Middle frontal gyrus (tissue), 1 donor: ENCODE results near the gene IREB2.
"Not testable (repeated sequence)": the region's sequence is repeated elsewhere in the genome, so short reads cannot be mapped to it uniquely, and the experiment has no call there.

Experiments used
- DNase-seq: peaks from one replicate; pipeline ENCODE4 v3.0.0-alpha.2; 2015; ENCODE audit warnings: low spot score; ENCODE audit errors: extremely low spot score

The IREB2 gene

GRCh38 chr15:78461171-78461888 lies 23.3 kb downstream of the IREB2 start:
- no peak for DNase-seq

GRCh38 chr15:78469031-78469430 lies 31.0 kb downstream of the IREB2 start:
- DNase-seq, result no peak

- no peak for DNase-seq
Measured at GRCh38 chr15:78477295-78477694, 39.3 kb downstream of the IREB2 start.

GRCh38 chr15:78479650-78480049 lies 41.6 kb downstream of the IREB2 start:
- no peak for DNase-seq

- DNase-seq, result no peak
Measured at GRCh38 chr15:78481917-78482316, 43.9 kb downstream of the IREB2 start.

- DNase-seq, result no peak
Measured at GRCh38 chr15:78492872-78493271, 54.9 kb downstream of the IREB2 start.

GRCh38 chr15:78501857-78502256 lies 63.8 kb downstream of the IREB2 start:
- no peak for DNase-seq

GRCh38 chr15:78502641-78503040 lies 64.6 kb downstream of the IREB2 start:
- no peak for DNase-seq

GRCh38 chr15:78506971-78507830 lies 69.2 kb downstream of the IREB2 start, which contains the start of gene HYKK:
Gene HYKK, plus strand, starts transcription at chr15:78507577. Its CDS starts 5,512 bp downstream, at chr15:78513089.
- DNase-seq, result peak; percentile 89

GRCh38 chr15:78507831-78508160 lies 69.8 kb downstream of the IREB2 start:
- DNase-seq, result no peak

GRCh38 chr15:78508272-78508671 lies 70.3 kb downstream of the IREB2 start:
- no peak for DNase-seq

GRCh38 chr15:78509726-78510312 lies 71.8 kb downstream of the IREB2 start:
- no peak for DNase-seq

- not testable (repeated sequence) for DNase-seq
Measured at GRCh38 chr15:78520035-78520434, 82.0 kb downstream of the IREB2 start.

GRCh38 chr15:78524230-78524629 lies 86.2 kb downstream of the IREB2 start:
- no peak for DNase-seq

- DNase-seq, result no peak
Measured at GRCh38 chr15:78527325-78527724, 89.3 kb downstream of the IREB2 start.

GRCh38 chr15:78533331-78533730 lies 95.3 kb downstream of the IREB2 start:
- DNase-seq, result no peak

- no peak for DNase-seq
Measured at GRCh38 chr15:78536134-78536533, 98.1 kb downstream of the IREB2 start.

GRCh38 chr15:78537266-78537905 lies 99.4 kb downstream of the IREB2 start:
- DNase-seq, result no peak

- no peak for DNase-seq
Measured at GRCh38 chr15:78538358-78538757, 100.3 kb downstream of the IREB2 start.

- not testable (repeated sequence) for DNase-seq
Measured at GRCh38 chr15:78539464-78540140, 101.6 kb downstream of the IREB2 start.
